PFSK-1 (cell line): ENCODE measurements around the gene ALB.

Source experiments
- SIN3A ChIP-seq: IDR thresholded peaks from 2 replicates; pipeline ENCODE4 v1.6.1; 2012; ENCODE audit warnings: mild to moderate bottlenecking, low read length, moderate library complexity, borderline replicate concordance; ENCODE audit not compliant: insufficient read depth
- TAF1 ChIP-seq: IDR thresholded peaks from 2 replicates; pipeline ENCODE4 v1.6.1; 2012; ENCODE audit warnings: low read length, control low read depth, borderline replicate concordance; ENCODE audit not compliant: insufficient read depth

DNA sequence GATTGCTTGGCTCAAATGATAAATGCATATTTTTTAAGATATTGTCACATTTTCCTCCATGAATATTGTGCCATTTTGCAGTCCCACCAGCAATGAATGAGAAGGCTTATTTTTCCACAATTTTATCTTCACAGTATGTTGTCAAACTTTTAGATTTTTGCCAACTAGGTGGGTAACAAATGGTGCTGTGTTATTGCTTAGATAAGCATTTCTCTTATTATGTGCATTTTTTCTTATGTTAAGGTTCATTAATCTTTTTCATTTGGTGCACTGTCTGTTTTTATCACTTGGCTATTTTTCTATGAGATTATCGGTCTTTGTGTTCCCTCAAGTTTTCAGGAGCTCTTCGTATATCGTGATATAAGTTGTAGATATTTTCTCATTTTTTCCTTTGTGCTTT, 64.1 kb downstream of the ALB start:
- TF ChIP-seq SIN3A = no peak
- TF ChIP-seq TAF1 = no peak
